ENCODE data around the gene PRADC1. TPM values are rescaled to one million over a fixed set of nuclear protein-coding genes. Genes with fewer than 3 reads are reported as not detected.

The PRADC1 gene
- total RNA-seq, 1 experiment from 2014 or later = 18.6 TPM

DNA sequence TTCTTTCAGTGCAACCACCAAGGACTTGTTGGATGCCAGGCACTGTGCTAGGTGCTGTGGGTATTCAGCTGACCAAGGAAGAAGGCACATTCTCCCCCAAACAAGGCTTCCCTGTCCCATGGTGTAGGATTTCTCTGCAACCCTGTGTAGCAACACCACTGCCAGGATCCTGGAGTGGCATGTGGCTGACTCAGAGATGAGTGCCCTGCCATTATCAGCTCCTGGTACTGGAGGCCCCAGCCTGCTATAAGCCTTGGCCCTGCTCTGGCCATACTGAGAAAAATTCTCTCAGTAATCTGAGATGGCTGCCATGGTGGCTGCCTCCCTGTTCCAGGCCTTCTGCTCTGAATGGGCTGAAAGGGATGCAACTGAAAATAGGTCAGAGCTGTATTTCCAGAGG is 14.7 kb downstream of the PRADC1 start:
- H3K27ac ChIP-seq (ENCODE audit: low read length) = no peak overlapping the region
- H3K27me3 ChIP-seq (ENCODE audit: control insufficient read depth, insufficient read depth, low read length) = no peaks in the 10 kb centered on the region
- in situ Hi-C loops (cut with HindIII; ENCODE audit: low pct_unique_long_range_greater_than_20kb, low sequenced_read_pairs) = no loop called here
- ChIA-PET POLR2A (no interaction called here), CTCF (no interaction called here)
- no peaks in the 10 kb centered on the region for H3K9me3 ChIP-seq (ENCODE audit: control insufficient read depth, insufficient read depth, low read depth, low read length)
- H3K36me3 ChIP-seq (ENCODE audit: control insufficient read depth, insufficient read depth, low read length) = peaks cover 6% of the 10 kb centered on the region; the same call in 1 of the 2 replicates
- ATAC-seq = no peak
- intact Hi-C loops (cut with micrococcal nuclease; ENCODE audit: unreplicated experiment) = no loop called here
- no peak for DNase-seq (ENCODE audit: low read depth, low spot score)
- TF ChIP-seq, protein P1, sequence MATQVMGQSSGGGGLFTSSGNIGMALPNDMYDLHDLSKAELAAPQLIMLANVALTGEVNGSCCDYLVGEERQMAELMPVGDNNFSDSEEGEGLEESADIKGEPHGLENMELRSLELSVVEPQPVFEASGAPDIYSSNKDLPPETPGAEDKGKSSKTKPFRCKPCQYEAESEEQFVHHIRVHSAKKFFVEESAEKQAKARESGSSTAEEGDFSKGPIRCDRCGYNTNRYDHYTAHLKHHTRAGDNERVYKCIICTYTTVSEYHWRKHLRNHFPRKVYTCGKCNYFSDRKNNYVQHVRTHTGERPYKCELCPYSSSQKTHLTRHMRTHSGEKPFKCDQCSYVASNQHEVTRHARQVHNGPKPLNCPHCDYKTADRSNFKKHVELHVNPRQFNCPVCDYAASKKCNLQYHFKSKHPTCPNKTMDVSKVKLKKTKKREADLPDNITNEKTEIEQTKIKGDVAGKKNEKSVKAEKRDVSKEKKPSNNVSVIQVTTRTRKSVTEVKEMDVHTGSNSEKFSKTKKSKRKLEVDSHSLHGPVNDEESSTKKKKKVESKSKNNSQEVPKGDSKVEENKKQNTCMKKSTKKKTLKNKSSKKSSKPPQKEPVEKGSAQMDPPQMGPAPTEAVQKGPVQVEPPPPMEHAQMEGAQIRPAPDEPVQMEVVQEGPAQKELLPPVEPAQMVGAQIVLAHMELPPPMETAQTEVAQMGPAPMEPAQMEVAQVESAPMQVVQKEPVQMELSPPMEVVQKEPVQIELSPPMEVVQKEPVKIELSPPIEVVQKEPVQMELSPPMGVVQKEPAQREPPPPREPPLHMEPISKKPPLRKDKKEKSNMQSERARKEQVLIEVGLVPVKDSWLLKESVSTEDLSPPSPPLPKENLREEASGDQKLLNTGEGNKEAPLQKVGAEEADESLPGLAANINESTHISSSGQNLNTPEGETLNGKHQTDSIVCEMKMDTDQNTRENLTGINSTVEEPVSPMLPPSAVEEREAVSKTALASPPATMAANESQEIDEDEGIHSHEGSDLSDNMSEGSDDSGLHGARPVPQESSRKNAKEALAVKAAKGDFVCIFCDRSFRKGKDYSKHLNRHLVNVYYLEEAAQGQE (IDR thresholded peaks at IDR 0.05; ENCODE audit: insufficient read depth in 1 of 2, low read depth in 2 of 2, low read length in 1 of 2) = no peak
- TF ChIP-seq, protein P2, sequence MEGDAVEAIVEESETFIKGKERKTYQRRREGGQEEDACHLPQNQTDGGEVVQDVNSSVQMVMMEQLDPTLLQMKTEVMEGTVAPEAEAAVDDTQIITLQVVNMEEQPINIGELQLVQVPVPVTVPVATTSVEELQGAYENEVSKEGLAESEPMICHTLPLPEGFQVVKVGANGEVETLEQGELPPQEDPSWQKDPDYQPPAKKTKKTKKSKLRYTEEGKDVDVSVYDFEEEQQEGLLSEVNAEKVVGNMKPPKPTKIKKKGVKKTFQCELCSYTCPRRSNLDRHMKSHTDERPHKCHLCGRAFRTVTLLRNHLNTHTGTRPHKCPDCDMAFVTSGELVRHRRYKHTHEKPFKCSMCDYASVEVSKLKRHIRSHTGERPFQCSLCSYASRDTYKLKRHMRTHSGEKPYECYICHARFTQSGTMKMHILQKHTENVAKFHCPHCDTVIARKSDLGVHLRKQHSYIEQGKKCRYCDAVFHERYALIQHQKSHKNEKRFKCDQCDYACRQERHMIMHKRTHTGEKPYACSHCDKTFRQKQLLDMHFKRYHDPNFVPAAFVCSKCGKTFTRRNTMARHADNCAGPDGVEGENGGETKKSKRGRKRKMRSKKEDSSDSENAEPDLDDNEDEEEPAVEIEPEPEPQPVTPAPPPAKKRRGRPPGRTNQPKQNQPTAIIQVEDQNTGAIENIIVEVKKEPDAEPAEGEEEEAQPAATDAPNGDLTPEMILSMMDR (IDR thresholded peaks at IDR 0.05) = no peak
- TF ChIP-seq SIN3A (IDR thresholded peaks at IDR 0.05; ENCODE audit: borderline replicate concordance, insufficient read depth, low read depth, low read length) (no peak), POLR2AphosphoS5 (IDR thresholded peaks at IDR 0.05; ENCODE audit: low read depth, low read length) (no peak)
- no peak overlapping the region for H3K4me3 ChIP-seq (ENCODE audit: low read depth in 2 of 2, low read length in 2 of 2)
- BruUV-seq (replicated peaks) = no TSS peak
- H3K4me1 ChIP-seq (ENCODE audit: control insufficient read depth, insufficient read depth, low read length) = no peaks in the 10 kb centered on the region

DNA sequence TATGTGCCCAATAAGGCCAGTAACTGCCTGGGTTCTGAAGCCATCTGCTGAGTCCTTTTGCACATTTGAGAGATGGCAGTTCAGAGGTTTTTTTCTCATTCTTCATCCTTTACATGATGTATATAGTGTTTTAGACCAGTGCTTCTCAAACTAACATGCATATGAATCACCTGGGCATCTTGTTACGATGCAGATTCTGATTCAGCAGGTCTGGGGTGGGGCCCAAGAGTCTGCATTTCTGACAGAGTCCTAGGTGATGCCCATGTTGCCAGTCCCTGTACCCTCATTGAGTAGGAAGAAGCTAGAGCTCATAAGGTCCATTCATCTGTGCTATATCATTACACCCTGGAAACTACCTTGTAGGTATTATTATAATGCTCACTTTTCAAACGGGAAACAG is 15.2 kb downstream of the PRADC1 start:
- H3K4me3 ChIP-seq (ENCODE audit: low read depth in 2 of 2, low read length in 2 of 2) = no peak overlapping the region
- peaks cover 2% of the 10 kb centered on the region; the same call in 1 of the 2 replicates for H3K4me1 ChIP-seq (ENCODE audit: control insufficient read depth, insufficient read depth, low read length)
- no peak for ATAC-seq
- DNase-seq (ENCODE audit: low read depth, low spot score) = no peak
- in situ Hi-C loops (cut with HindIII; ENCODE audit: low pct_unique_long_range_greater_than_20kb, low sequenced_read_pairs) = no loop called here
- H3K27ac ChIP-seq (ENCODE audit: low read length) = no peak overlapping the region
- no peaks in the 10 kb centered on the region for H3K9me3 ChIP-seq (ENCODE audit: control insufficient read depth, insufficient read depth, low read depth, low read length)
- H3K27me3 ChIP-seq (ENCODE audit: control insufficient read depth, insufficient read depth, low read length) = no peaks in the 10 kb centered on the region
- ChIA-PET CTCF (no interaction called here), POLR2A (no interaction called here)
- no TSS peak for BruUV-seq (replicated peaks)
- TF ChIP-seq POLR2AphosphoS5 (IDR thresholded peaks at IDR 0.05; ENCODE audit: low read depth, low read length) (no peak), TCF7L2 (IDR thresholded peaks at IDR 0.05; ENCODE audit: low read depth, low read length) (no peak), SIN3A (IDR thresholded peaks at IDR 0.05; ENCODE audit: borderline replicate concordance, insufficient read depth, low read depth, low read length) (no peak)
- TF ChIP-seq, protein P2 (IDR thresholded peaks at IDR 0.05) = no peak
- TF ChIP-seq, protein P1 (IDR thresholded peaks at IDR 0.05; ENCODE audit: insufficient read depth in 1 of 2, low read depth in 2 of 2, low read length in 1 of 2) = no peak
- intact Hi-C loops (cut with micrococcal nuclease; ENCODE audit: unreplicated experiment) = no loop called here
- peaks cover 2% of the 10 kb centered on the region; the same call in 1 of the 2 replicates for H3K36me3 ChIP-seq (ENCODE audit: control insufficient read depth, insufficient read depth, low read length)
